Astrocyte (in vitro differentiated cells and primary cell): ENCODE measurements around the gene CACNA1C.

Source experiments
- CTCF ChIP-seq: IDR thresholded peaks from 2 replicates; pipeline ENCODE4 v1.5.1; 2011; ENCODE audit warnings: low read depth, mild to moderate bottlenecking, inconsistent platforms, low read length, moderate library complexity; ENCODE audit not compliant: insufficient read depth
- EZH2 ChIP-seq: IDR thresholded peaks from 2 replicates; pipeline ENCODE4 v1.6.1; 2012; ENCODE audit warnings: mild to moderate bottlenecking, low read length, inconsistent platforms; ENCODE audit not compliant: insufficient read depth

GRCh38 chr12:2284857-2285256 is 232.1 kb downstream of the CACNA1C start:
- TF ChIP-seq CTCF (peak; percentile 59), EZH2 (no peak)
